GM19455 (cell line): Measurements from ENCODE around the gene PKMYT1.
"Not testable (repeated sequence)": the region's sequence is repeated elsewhere in the genome, so short reads cannot be mapped to it uniquely, and the experiment has no call there.

ENCODE experiments used
- ATAC-seq: cut with Tn5 transposase; IDR thresholded peaks from one replicate; pipeline ENCODE4 v1.9.1; 2021; ENCODE audit not compliant: unreplicated experiment

PKMYT1 gene

GRCh38 chr16:2962334-2963073 lies 17.7 kb downstream of the PKMYT1 start:
- ATAC-seq, result no peak

GRCh38 chr16:2960183-2961010 lies 19.8 kb downstream of the PKMYT1 start:
- no peak for ATAC-seq

- no peak for ATAC-seq
Observed at GRCh38 chr16:2959206-2959605, 21.0 kb downstream of the PKMYT1 start.

- ATAC-seq, result no peak
Observed at GRCh38 chr16:2956579-2956956, 23.7 kb downstream of the PKMYT1 start.

- ATAC-seq, result no peak
Observed at GRCh38 chr16:2955779-2956578, 24.3 kb downstream of the PKMYT1 start.

- no peak for ATAC-seq
Observed at GRCh38 chr16:2955438-2955778, 24.8 kb downstream of the PKMYT1 start.

GRCh38 chr16:2954656-2955381 lies 25.4 kb downstream of the PKMYT1 start:
- ATAC-seq, result no peak

- no peak for ATAC-seq
Observed at GRCh38 chr16:2953706-2954627, 26.3 kb downstream of the PKMYT1 start.

GRCh38 chr16:2952679-2953078 lies 27.6 kb downstream of the PKMYT1 start:
- ATAC-seq, result no peak

- ATAC-seq, result no peak
Observed at GRCh38 chr16:2950773-2951172, 29.5 kb downstream of the PKMYT1 start.

GRCh38 chr16:2950353-2950724 lies 29.9 kb downstream of the PKMYT1 start:
- ATAC-seq, result no peak

GRCh38 chr16:2949705-2950352 lies 30.4 kb downstream of the PKMYT1 start:
- no peak for ATAC-seq

GRCh38 chr16:2948807-2949704 lies 31.2 kb downstream of the PKMYT1 start:
- no peak for ATAC-seq

GRCh38 chr16:2946649-2947048 lies 33.6 kb downstream of the PKMYT1 start:
- no peak for ATAC-seq

GRCh38 chr16:2943716-2944115 lies 36.5 kb downstream of the PKMYT1 start:
- ATAC-seq, result not testable (repeated sequence)

- ATAC-seq, result no peak
Observed at GRCh38 chr16:2942045-2942444, 38.2 kb downstream of the PKMYT1 start.

GRCh38 chr16:2939968-2940367 lies 40.3 kb downstream of the PKMYT1 start:
- ATAC-seq, result no peak

- no peak for ATAC-seq
Observed at GRCh38 chr16:2938206-2938605, 42.0 kb downstream of the PKMYT1 start.
